Endothelial cell of umbilical vein (primary cell): ENCODE results near the gene C7. TPM values are rescaled to one million over a fixed set of nuclear protein-coding genes. Genes with fewer than 3 reads are reported as not detected.

Source experiments
- BruUV-seq: library from RNA; stranded (reverse); fragments of 400-500 nt; replicated peaks from 2 replicates; lab custom pipeline; 2021; lab: Mats Ljungman, UMichigan
- CTCF ChIA-PET: fragments of 300-600, 350-600 bp; sonication (Branson Sonifier 250); formaldehyde crosslinking; loops from one replicate; lab custom pipeline; 2021; ENCODE audit warnings: antibody characterized with exemption, inconsistent platforms; lab: Charles Lee
- POLR2A ChIA-PET: fragments of 300-600, 350-600 bp; sonication (Branson Sonifier 250); formaldehyde crosslinking; loops from one replicate; lab custom pipeline; 2021; ENCODE audit warnings: antibody characterized with exemption, inconsistent platforms; lab: Charles Lee
- DNase-seq: peaks from one replicate; pipeline ENCODE4 v3.0.0-alpha.2; 2011; ENCODE audit warnings: low read depth, low spot score
- FAIRE-seq: peaks from 2 replicates; lab custom pipeline; 2011; peaks lifted over from hg19 to GRCh38; lab: Jason Lieb, UNC
- H2AFZ ChIP-seq: 2 replicates; pipeline ENCODE4 v1.6.0; 2012; ENCODE audit warnings: low read depth, low read length, control low read depth, inconsistent platforms
- H3K27ac ChIP-seq: 2 replicates; pipeline ENCODE4 v1.5.1; 2011; ENCODE audit warnings: low read depth, mild to moderate bottlenecking, control low read depth, low read length, moderate library complexity; ENCODE audit not compliant: insufficient read depth
- H3K27me3 ChIP-seq, 2 experiments: 2 replicates each; pipeline versions ENCODE4 v1.6.0 to v1.6.1; 2011; ENCODE audit warnings: low read length in 2 of 2, mixed read lengths in 1 of 2; ENCODE audit not compliant: control insufficient read depth in 2 of 2, insufficient read depth in 2 of 2
- H3K36me3 ChIP-seq, 2 experiments: 2 replicates in 1 of 2; 3 replicates in 1 of 2; pipeline ENCODE4 v1.5.1; 2011; ENCODE audit warnings: low read length in 2 of 2, mild to moderate bottlenecking in 1 of 2, moderate library complexity in 1 of 2; ENCODE audit not compliant: control insufficient read depth in 2 of 2, insufficient read depth in 2 of 2; ENCODE audit errors: extremely low read depth in 1 of 2
- H3K4me1 ChIP-seq: 3 replicates; pipeline ENCODE4 v1.5.1; 2011; ENCODE audit warnings: mild to moderate bottlenecking, low read length; ENCODE audit not compliant: control insufficient read depth, insufficient read depth; ENCODE audit errors: extremely low read depth
- H3K4me2 ChIP-seq: 2 replicates; pipeline ENCODE4 v1.6.1; 2011; ENCODE audit warnings: low read length, control low read depth, mixed read lengths; ENCODE audit not compliant: insufficient read depth
- H3K4me3 ChIP-seq, 3 experiments: fragments of 200-600 bp in 1 of 3; sonication (generic), shearing (Covaris generic) in 1 of 3; replicated peaks in 1 of 3; 2 replicates each; pipeline ENCODE4 v1.5.1; 2011 to 2016; ENCODE audit warnings: control low read depth in 3 of 3, low read length in 3 of 3, mild to moderate bottlenecking in 2 of 3, inconsistent platforms in 1 of 3, low read depth in 1 of 3, moderate library complexity in 1 of 3; ENCODE audit not compliant: insufficient read depth in 1 of 3
- H3K79me2 ChIP-seq: 2 replicates; pipeline ENCODE4 v1.6.0; 2012; ENCODE audit warnings: low read length, inconsistent platforms; ENCODE audit not compliant: control insufficient read depth, insufficient read depth
- H3K9ac ChIP-seq: replicated peaks from 2 replicates; pipeline ENCODE3; 2011; ENCODE audit warnings: low read length, control low read depth; ENCODE audit not compliant: insufficient read depth; ENCODE audit errors: extremely low read depth
- H3K9me1 ChIP-seq: replicated peaks from 3 replicates; pipeline ENCODE4 v1.6.0; 2011; ENCODE audit warnings: mild to moderate bottlenecking, low read length; ENCODE audit not compliant: control insufficient read depth, insufficient read depth; ENCODE audit errors: extremely low read depth
- H3K9me3 ChIP-seq: replicated peaks from 2 replicates; pipeline ENCODE4 v1.5.1; 2012; ENCODE audit warnings: low read length, inconsistent platforms; ENCODE audit not compliant: control insufficient read depth, insufficient read depth
- H4K20me1 ChIP-seq: replicated peaks from 2 replicates; pipeline ENCODE3; 2011; ENCODE audit warnings: mild to moderate bottlenecking, low read length; ENCODE audit not compliant: control insufficient read depth, insufficient read depth; ENCODE audit errors: extremely low read depth
- GATA2 ChIP-seq: IDR thresholded peaks from 2 replicates; pipeline ENCODE4 v1.7.0; 2011; ENCODE audit warnings: low read depth, mild to moderate bottlenecking, moderate library complexity, mixed read lengths, low read length; ENCODE audit not compliant: insufficient read length, insufficient read depth
- JUN ChIP-seq: IDR thresholded peaks from 2 replicates; pipeline ENCODE4 v1.6.1; 2011; ENCODE audit warnings: borderline replicate concordance, low read depth; ENCODE audit not compliant: insufficient read length, insufficient read depth
- MYC ChIP-seq: IDR thresholded peaks from one replicate; pipeline ENCODE4 v1.6.1; 2011; ENCODE audit warnings: mild to moderate bottlenecking, low read depth, low read length
- POLR2AphosphoS5 ChIP-seq: IDR thresholded peaks from 2 replicates; pipeline ENCODE4 v1.6.1; 2012; ENCODE audit warnings: low read depth, mild to moderate bottlenecking, control low read depth, low read length, moderate library complexity; ENCODE audit not compliant: insufficient read depth
- dilution Hi-C: fragments of 300-500 bp; cut with MboI; formaldehyde crosslinking; loops from one replicate; pipeline ENCODE4 v1.15.0; 2019; ENCODE audit warnings: low sequenced_read_pairs; ENCODE audit not compliant: extremely low pct_ligation_motif_present
- intact Hi-C: fragments of 100-400 bp; cut with micrococcal nuclease; formaldehyde crosslinking; loops from one replicate; pipeline ENCODE4 v1.10.0; 2022
- polyA plus RNA-seq, 4 experiments: library from polyadenylated mRNA; depleted of rRNA in 3 of 4; stranded (reverse) in 3 of 4; unstranded in 1 of 4; fragments of >200 nt; gene quantifications; 2 replicates each; pipeline versions ENCODE4 v1.2.1 to v1.2.3, GENCODE V29; 2011 to 2012; ENCODE audit warnings: missing spikeins in 1 of 4
- total RNA-seq: library from RNA; stranded (reverse); gene quantifications from 2 replicates; pipeline ENCODE4 v1.2.3, GENCODE V29; 2021
- TF ChIP-seq, protein P1 (sequence below), 2 donors: IDR thresholded peaks; 1 replicate in 1 of 2; 2 replicates in 1 of 2; pipeline ENCODE4 v1.5.1; 2011; ENCODE audit warnings: low read length in 2 of 2, mild to moderate bottlenecking in 2 of 2, moderate library complexity in 2 of 2, control low read depth in 1 of 2, inconsistent platforms in 1 of 2, low read depth in 1 of 2; ENCODE audit not compliant: insufficient read depth in 1 of 2; ENCODE audit errors: extremely low read depth in 1 of 2

Gene C7
- total and polyA plus RNA-seq, 2 donors (not counting 3 experiments of a cell fraction or from before 2014, with no cell fraction given) = 0.08 to 0.29 TPM

GRCh38 chr5:40914835-40915234 is 5.5 kb downstream of the C7 start:
- H4K20me1 ChIP-seq = no peaks in the 10 kb centered on the region
- no peaks in the 10 kb centered on the region for H3K9me3 ChIP-seq
- no peak overlapping the region for H3K9ac ChIP-seq
- no peaks in the 10 kb centered on the region for H3K9me1 ChIP-seq
- FAIRE-seq = no peak
- intact Hi-C loops (no loop called here), dilution Hi-C loops (no loop called here)
- no peaks in the 10 kb centered on the region for H3K79me2 ChIP-seq
- H3K36me3 ChIP-seq = no peaks in the 10 kb centered on the region
- H3K4me1 ChIP-seq = no peaks in the 10 kb centered on the region
- H2AFZ ChIP-seq = no peak overlapping the region
- TF ChIP-seq, protein P1, sequence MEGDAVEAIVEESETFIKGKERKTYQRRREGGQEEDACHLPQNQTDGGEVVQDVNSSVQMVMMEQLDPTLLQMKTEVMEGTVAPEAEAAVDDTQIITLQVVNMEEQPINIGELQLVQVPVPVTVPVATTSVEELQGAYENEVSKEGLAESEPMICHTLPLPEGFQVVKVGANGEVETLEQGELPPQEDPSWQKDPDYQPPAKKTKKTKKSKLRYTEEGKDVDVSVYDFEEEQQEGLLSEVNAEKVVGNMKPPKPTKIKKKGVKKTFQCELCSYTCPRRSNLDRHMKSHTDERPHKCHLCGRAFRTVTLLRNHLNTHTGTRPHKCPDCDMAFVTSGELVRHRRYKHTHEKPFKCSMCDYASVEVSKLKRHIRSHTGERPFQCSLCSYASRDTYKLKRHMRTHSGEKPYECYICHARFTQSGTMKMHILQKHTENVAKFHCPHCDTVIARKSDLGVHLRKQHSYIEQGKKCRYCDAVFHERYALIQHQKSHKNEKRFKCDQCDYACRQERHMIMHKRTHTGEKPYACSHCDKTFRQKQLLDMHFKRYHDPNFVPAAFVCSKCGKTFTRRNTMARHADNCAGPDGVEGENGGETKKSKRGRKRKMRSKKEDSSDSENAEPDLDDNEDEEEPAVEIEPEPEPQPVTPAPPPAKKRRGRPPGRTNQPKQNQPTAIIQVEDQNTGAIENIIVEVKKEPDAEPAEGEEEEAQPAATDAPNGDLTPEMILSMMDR (IDR thresholded peaks at IDR 0.05; ENCODE audit: extremely low read depth in 1 of 2, insufficient read depth in 1 of 2, low read depth in 1 of 2, low read length in 2 of 2) = no peak
- no peak for DNase-seq
- POLR2A ChIA-PET = no interaction called here
- H3K27ac ChIP-seq = no peak overlapping the region
- BruUV-seq = no TSS peak
- H3K4me3 ChIP-seq = no peak overlapping the region
- CTCF ChIA-PET = interaction anchor here (3.6 kb wide), 1 partner anchor 10 kb away, joined by 20 read pairs; no protein-coding TSS in a partner anchor
- no peak overlapping the region for H3K4me2 ChIP-seq
- H3K27me3 ChIP-seq = no peaks in the 10 kb centered on the region

DNA sequence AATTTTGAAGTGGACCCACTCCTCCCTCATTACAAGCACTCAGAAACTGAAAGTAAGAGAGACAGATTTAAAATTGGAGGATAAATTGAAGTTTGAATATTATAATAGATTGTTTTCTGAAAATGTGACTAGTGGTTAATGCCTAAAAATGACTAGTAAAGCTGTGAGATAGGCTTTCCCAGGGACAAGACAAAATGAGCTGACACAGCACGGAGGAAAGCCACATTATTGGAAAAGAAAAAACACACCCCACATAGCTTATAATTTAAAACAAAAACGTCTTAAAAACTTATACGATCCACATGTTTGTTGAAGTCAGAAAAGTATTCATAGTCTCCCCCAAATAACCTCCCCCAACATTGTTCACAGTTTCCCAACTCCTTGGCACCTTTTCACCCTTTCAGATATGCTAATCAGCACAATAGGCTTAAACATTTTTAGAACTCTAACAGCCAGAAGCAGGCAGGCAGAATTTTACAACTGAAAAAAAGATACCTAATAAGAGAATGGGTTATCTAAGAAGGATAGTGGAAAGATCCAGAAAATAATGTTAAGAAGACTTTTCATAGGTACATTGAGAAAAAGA is 6.1 kb downstream of the C7 start:
- FAIRE-seq (no peak), DNase-seq (no peak)
- no TSS peak for BruUV-seq
- intact Hi-C loops (no loop called here), dilution Hi-C loops (no loop called here)
- H3K79me2 ChIP-seq = no peaks in the 10 kb centered on the region
- no peaks in the 10 kb centered on the region for H3K9me1 ChIP-seq
- no peaks in the 10 kb centered on the region for H3K4me1 ChIP-seq
- CTCF ChIA-PET = interaction anchor here (3.6 kb wide), 1 partner anchor 10 kb away, joined by 20 read pairs; no protein-coding TSS in a partner anchor
- no peak overlapping the region for H3K4me2 ChIP-seq
- no peak overlapping the region for H3K4me3 ChIP-seq
- H2AFZ ChIP-seq = no peak overlapping the region
- H3K27ac ChIP-seq = no peak overlapping the region
- no peaks in the 10 kb centered on the region for H3K9me3 ChIP-seq
- H3K36me3 ChIP-seq = no peaks in the 10 kb centered on the region
- H4K20me1 ChIP-seq = no peaks in the 10 kb centered on the region
- no peaks in the 10 kb centered on the region for H3K27me3 ChIP-seq
- TF ChIP-seq MYC (no peak), JUN (no peak), GATA2 (no peak), POLR2AphosphoS5 (no peak)
- no peak overlapping the region for H3K9ac ChIP-seq
- POLR2A ChIA-PET = no interaction called here
